HepG2 (cell line): ENCODE measurements around the gene SGSH. TPM values are rescaled to one million over a fixed set of nuclear protein-coding genes. Genes with fewer than 3 reads are reported as not detected.

Experiments
- CAMTA2 ChIP-seq: sonication (generic); formaldehyde crosslinking; IDR thresholded peaks from 2 replicates; pipeline ENCODE4 v1.4.0; 2020; ENCODE audit warnings: mild to moderate bottlenecking, missing genetic modification reagents, borderline replicate concordance
- CENPX ChIP-seq: sonication (generic); formaldehyde crosslinking; IDR thresholded peaks from 2 replicates; pipeline ENCODE4 v1.9.0; 2021; ENCODE audit warnings: mild to moderate bottlenecking, missing genetic modification reagents, moderate library complexity
- CSRNP1 ChIP-seq: sonication (generic); formaldehyde crosslinking; IDR thresholded peaks from 2 replicates; pipeline ENCODE4 v1.8.1; 2023; ENCODE audit warnings: mild to moderate bottlenecking, missing genetic modification reagents
- HINFP ChIP-seq: sonication (generic); formaldehyde crosslinking; IDR thresholded peaks from 2 replicates; pipeline ENCODE4 v1.4.0; 2020; ENCODE audit warnings: low read depth, mild to moderate bottlenecking, missing genetic modification reagents
- MXD4 ChIP-seq: IDR thresholded peaks from 2 replicates; pipeline ENCODE4 v1.6.1; 2016; ENCODE audit warnings: mild to moderate bottlenecking, missing biosample characterization, missing genetic modification reagents
- NFE2L1 ChIP-seq: sonication (generic); formaldehyde crosslinking; IDR thresholded peaks from 2 replicates; pipeline ENCODE4 v1.4.0; 2020; ENCODE audit warnings: missing genetic modification reagents, mild to moderate bottlenecking, borderline replicate concordance
- NFKB2 ChIP-seq: sonication (generic); formaldehyde crosslinking; IDR thresholded peaks from 2 replicates; pipeline ENCODE4 v1.4.0; 2020; ENCODE audit warnings: missing genetic modification reagents, borderline replicate concordance
- NR2F2 ChIP-seq: IDR thresholded peaks from 2 replicates; pipeline ENCODE4 v1.6.1; 2012; ENCODE audit warnings: low read depth, inconsistent platforms, borderline replicate concordance
- PCBP2 ChIP-seq: fragments of 200-400 bp; formaldehyde crosslinking; optimal IDR thresholded peaks from 2 replicates; pipeline ENCODE3; 2018; ENCODE audit warnings: low read length, low read depth; ENCODE audit not compliant: poor library complexity, severe bottlenecking
- RORA ChIP-seq: sonication (generic); formaldehyde crosslinking; IDR thresholded peaks from 2 replicates; pipeline ENCODE4 v1.5.0; 2020; ENCODE audit warnings: mild to moderate bottlenecking, missing genetic modification reagents, moderate library complexity
- SAFB2 ChIP-seq: sonication (generic); formaldehyde crosslinking; IDR thresholded peaks from 2 replicates; pipeline ENCODE4 v1.5.1; 2020; ENCODE audit warnings: missing genetic modification reagents, low read depth, mild to moderate bottlenecking, borderline replicate concordance
- SCMH1 ChIP-seq: sonication (generic); formaldehyde crosslinking; IDR thresholded peaks from 2 replicates; pipeline ENCODE4 v1.9.0; 2021; ENCODE audit warnings: missing genetic modification reagents, mild to moderate bottlenecking, borderline replicate concordance
- SIX4 ChIP-seq: sonication (generic); formaldehyde crosslinking; IDR thresholded peaks from 2 replicates; pipeline ENCODE4 v1.4.0; 2020; ENCODE audit warnings: missing genetic modification reagents
- SMAD3 ChIP-seq: sonication (generic); formaldehyde crosslinking; IDR thresholded peaks from 2 replicates; pipeline ENCODE4 v1.4.0; 2020; ENCODE audit warnings: missing genetic modification reagents
- SSRP1 ChIP-seq: IDR thresholded peaks from 2 replicates; pipeline ENCODE4 v1.6.1; 2016; ENCODE audit warnings: control low read depth
- ZBTB10 ChIP-seq: sonication (generic); formaldehyde crosslinking; IDR thresholded peaks from 2 replicates; pipeline ENCODE4 v1.4.0; 2020; ENCODE audit warnings: missing genetic modification reagents, borderline replicate concordance
- ZNF230 ChIP-seq: sonication (generic); formaldehyde crosslinking; IDR thresholded peaks from 2 replicates; pipeline ENCODE4 v1.4.0; 2020; ENCODE audit warnings: mild to moderate bottlenecking, missing genetic modification reagents
- ZNF280B ChIP-seq: sonication (generic); formaldehyde crosslinking; IDR thresholded peaks from 2 replicates; pipeline ENCODE4 v1.5.0; 2020; ENCODE audit warnings: missing genetic modification reagents, mild to moderate bottlenecking, borderline replicate concordance
- ZNF772 ChIP-seq: sonication (generic); formaldehyde crosslinking; IDR thresholded peaks from 2 replicates; pipeline ENCODE4 v1.5.0; 2020; ENCODE audit warnings: mild to moderate bottlenecking, missing genetic modification reagents
- ZNF841 ChIP-seq: sonication (generic); formaldehyde crosslinking; IDR thresholded peaks from 2 replicates; pipeline ENCODE4 v1.8.1; 2023; ENCODE audit warnings: missing genetic modification reagents, borderline replicate concordance
- polyA plus RNA-seq, 8 experiments: library from polyadenylated mRNA; depleted of rRNA in 3 of 8; stranded (reverse) in 7 of 8; unstranded in 1 of 8; fragments of >200 nt; fragmentation: Illumina TruSeq in 4 of 8; extraction: Trizol in 4 of 8; gene quantifications; 2 replicates each; pipeline versions ENCODE4 v1.2.1 to v1.2.3, GENCODE V29; 2011 to 2016; ENCODE audit warnings: low read depth in 4 of 8, missing spikeins in 1 of 8, mixed read lengths in 1 of 8; ENCODE audit not compliant: insufficient read depth in 1 of 8
- total RNA-seq, 5 experiments: library from RNA; depleted of rRNA; stranded (reverse); fragments of >200 nt; fragmentation: Illumina TruSeq; extraction: Trizol; gene quantifications; 2 replicates each; pipeline ENCODE4 v1.2.3, GENCODE V29; 2016; ENCODE audit warnings: low read depth in 1 of 5

The SGSH gene
- total and polyA plus RNA-seq, 2 of the 13 experiments (the other 11 are each of a cell fraction or from before 2014, with no cell fraction given): 12.2 to 17.6 TPM

- TF ChIP-seq CAMTA2 (CRISPR knock-in tag) (peak; percentile 77; the same call in 1 of the 2 replicates), ZBTB10 (no peak; the same call in 1 of the 2 replicates), ZNF230 (CRISPR knock-in tag) (no peak), SIX4 (CRISPR knock-in tag) (0 out of 2 replicates have a peak, but pooled peaks have one; percentile 31), CENPX (CRISPR knock-in tag) (no peak), ZNF841 (no peak), PCBP2 (no peak), NFE2L1 (CRISPR knock-in tag) (no peak), HINFP (CRISPR knock-in tag) (0 out of 2 replicates have a peak, but pooled peaks have one; percentile 57), CSRNP1 (CRISPR knock-in tag) (no peak), RORA (CRISPR knock-in tag) (no peak), NFKB2 (CRISPR knock-in tag) (peak; percentile 48; the same call in 1 of the 2 replicates), SCMH1 (CRISPR knock-in tag) (no peak), SAFB2 (peak; percentile 88; the same call in 1 of the 2 replicates), SMAD3 (CRISPR knock-in tag) (peak; percentile 63; the same call in 1 of the 2 replicates), ZNF772 (CRISPR knock-in tag) (0 out of 2 replicates have a peak, but pooled peaks have one; percentile 13), NR2F2 (no peak), SSRP1 (CRISPR knock-in tag) (no peak), MXD4 (peak; percentile 69; the same call in 1 of the 2 replicates), ZNF280B (CRISPR knock-in tag) (0 out of 2 replicates have a peak, but pooled peaks have one; percentile 73)
These were observed 43.4 kb upstream of the SGSH start (continued) for GRCh38 chr17:80263253-80264204.
